OCI-LY7 (cell line): ENCODE results near the gene ZNF609.

Source experiments
- EZH2phosphoT487 ChIP-seq: fragments of 200-600 bp; sonication (generic); IDR thresholded peaks from 2 replicates; pipeline ENCODE4 v1.6.1; 2018; ENCODE audit warnings: low read depth, borderline replicate concordance, mild to moderate bottlenecking, mixed run types, antibody characterized with exemption, low read length, moderate library complexity, mixed read lengths
- TF ChIP-seq, protein P1 (sequence below): fragments of 200-600 bp; sonication (generic); conservative IDR thresholded peaks from 2 replicates; pipeline ENCODE4 v1.5.1; 2014; ENCODE audit warnings: mild to moderate bottlenecking, antibody characterized with exemption, low read length, moderate library complexity, mixed read lengths

DNA sequence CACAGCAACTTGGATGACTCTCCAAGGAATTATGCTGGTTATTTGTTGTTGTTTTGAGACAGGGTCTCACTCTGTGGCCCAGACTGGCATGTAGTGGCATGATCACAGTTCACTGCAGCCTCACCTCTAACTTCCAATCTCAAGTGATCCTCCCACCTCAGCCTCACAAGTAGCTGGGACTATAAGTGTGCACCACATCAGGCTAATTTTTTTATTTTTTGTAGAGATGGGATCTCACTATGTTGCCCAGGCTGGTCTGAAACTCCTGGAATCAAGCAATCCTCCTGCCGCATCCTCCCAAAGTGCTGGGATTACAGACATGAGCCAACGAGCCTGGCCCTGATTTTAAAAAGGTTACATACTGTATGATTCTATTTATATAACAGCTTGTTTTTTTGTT lies 252.0 kb downstream of the ZNF609 start:
- TF ChIP-seq, protein P1, sequence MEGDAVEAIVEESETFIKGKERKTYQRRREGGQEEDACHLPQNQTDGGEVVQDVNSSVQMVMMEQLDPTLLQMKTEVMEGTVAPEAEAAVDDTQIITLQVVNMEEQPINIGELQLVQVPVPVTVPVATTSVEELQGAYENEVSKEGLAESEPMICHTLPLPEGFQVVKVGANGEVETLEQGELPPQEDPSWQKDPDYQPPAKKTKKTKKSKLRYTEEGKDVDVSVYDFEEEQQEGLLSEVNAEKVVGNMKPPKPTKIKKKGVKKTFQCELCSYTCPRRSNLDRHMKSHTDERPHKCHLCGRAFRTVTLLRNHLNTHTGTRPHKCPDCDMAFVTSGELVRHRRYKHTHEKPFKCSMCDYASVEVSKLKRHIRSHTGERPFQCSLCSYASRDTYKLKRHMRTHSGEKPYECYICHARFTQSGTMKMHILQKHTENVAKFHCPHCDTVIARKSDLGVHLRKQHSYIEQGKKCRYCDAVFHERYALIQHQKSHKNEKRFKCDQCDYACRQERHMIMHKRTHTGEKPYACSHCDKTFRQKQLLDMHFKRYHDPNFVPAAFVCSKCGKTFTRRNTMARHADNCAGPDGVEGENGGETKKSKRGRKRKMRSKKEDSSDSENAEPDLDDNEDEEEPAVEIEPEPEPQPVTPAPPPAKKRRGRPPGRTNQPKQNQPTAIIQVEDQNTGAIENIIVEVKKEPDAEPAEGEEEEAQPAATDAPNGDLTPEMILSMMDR: no peak
- no peak for TF ChIP-seq EZH2phosphoT487
